Medulla oblongata (tissue), 1 donor: ENCODE results near the gene FBXW7.
"Not testable (repeated sequence)": the region's sequence is repeated elsewhere in the genome, so short reads cannot be mapped to it uniquely, and the experiment has no call there.

Experiments
- DNase-seq: peaks from one replicate; pipeline ENCODE4 v3.0.0-alpha.2; 2015; ENCODE audit errors: extremely low spot score

FBXW7 gene

DNA sequence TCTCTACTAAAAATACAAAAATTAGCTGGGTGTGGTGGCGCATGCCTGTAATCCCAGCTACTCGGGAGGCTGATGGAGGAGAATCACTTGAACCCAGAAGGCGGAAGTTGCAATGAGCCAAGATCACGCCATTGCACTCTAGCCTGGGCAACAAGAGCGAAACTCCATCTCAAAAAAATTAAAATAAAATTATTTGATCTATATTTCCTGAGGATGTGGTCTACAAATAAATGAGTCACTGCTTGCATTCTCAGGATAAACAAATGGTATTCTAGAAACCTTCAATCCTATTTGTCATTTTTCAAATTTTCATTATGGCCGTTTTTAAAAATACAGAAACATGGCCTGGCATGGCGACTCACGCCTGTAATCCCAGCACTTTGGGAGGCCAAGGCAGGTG lies 8.6 kb upstream of the FBXW7 start:
- not testable (repeated sequence) for DNase-seq

DNA sequence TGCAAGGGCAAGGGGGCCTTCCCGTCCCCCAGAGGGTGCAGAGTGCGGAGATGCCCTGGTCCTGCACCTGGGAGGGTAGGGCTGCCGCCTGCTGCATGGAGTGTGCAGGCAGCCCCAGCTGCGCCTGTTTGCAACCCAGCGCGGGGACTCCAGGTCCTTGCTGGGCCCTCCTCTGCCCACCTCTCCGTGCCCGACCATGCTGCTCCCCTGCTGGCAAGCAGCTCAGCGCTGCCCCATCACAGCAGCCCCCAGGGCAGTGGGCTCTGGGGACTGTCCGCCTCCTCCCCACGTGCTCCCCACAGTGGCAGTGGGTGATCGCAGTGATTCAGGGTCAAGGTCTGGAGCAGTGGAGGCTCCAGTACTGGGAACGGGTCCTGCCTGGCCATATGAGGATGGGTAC lies 5.0 kb upstream of the FBXW7 start:
- no peak for DNase-seq

GRCh38 chr4:152540293-152540674 lies 4.4 kb upstream of the FBXW7 start:
- no peak for DNase-seq

- DNase-seq = no peak
These were observed 3.8 kb upstream of the FBXW7 start for GRCh38 chr4:152539556-152540292.

DNA sequence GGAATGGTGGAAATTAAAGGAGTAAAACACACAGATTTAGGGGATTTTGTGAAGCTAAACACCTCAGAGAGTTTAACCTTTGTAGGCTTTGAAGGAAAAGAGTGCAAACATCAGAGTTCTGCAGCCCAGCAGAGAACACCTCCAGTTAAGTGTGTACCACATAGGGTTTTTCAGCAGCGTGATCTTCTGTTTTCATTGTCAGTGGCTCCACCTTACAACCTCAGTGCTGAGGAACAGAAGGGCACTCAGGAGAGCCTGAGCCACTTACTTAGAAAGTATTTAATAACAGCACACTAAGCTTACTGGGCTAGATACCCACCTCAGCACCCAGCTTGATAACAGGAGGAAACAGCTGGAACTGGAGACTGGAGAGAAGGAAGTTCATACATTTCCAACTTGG lies 2.0 kb upstream of the FBXW7 start:
- no peak for DNase-seq

DNA sequence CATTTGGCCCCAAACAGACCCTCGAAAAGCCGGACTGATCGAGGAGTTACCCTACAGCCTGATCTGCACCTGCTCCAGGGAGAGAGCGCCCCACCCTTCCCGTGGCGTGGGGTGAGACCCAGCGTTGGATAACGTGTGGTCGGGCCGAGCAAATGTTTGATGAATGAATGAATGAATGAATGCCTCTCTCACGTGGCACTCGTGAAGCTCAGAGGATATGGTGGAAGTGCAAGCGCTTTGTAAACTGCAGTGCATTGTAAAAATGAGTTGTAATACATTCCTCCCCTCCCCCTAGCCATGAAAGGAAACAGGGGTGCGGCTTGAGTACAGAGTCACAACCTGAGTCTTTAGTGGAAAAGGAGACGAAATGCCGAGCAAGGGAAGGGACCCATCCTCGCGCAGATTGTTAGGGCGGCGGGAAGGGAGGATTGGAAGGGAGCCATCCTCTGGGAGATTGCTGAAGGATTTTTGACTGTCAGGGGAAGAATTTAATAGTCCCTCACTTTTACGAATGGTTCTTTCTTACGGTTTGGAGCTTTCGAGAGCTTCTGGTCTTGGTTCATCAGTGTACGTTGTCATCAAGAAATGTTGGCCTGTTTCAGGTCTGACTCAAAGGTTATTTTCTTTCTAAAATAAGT lies 772 bp upstream of the FBXW7 start:
- peak; percentile 47 for DNase-seq

- no peak for DNase-seq
These were observed 461 bp downstream of the FBXW7 start for GRCh38 chr4:152535360-152535902.

DNA sequence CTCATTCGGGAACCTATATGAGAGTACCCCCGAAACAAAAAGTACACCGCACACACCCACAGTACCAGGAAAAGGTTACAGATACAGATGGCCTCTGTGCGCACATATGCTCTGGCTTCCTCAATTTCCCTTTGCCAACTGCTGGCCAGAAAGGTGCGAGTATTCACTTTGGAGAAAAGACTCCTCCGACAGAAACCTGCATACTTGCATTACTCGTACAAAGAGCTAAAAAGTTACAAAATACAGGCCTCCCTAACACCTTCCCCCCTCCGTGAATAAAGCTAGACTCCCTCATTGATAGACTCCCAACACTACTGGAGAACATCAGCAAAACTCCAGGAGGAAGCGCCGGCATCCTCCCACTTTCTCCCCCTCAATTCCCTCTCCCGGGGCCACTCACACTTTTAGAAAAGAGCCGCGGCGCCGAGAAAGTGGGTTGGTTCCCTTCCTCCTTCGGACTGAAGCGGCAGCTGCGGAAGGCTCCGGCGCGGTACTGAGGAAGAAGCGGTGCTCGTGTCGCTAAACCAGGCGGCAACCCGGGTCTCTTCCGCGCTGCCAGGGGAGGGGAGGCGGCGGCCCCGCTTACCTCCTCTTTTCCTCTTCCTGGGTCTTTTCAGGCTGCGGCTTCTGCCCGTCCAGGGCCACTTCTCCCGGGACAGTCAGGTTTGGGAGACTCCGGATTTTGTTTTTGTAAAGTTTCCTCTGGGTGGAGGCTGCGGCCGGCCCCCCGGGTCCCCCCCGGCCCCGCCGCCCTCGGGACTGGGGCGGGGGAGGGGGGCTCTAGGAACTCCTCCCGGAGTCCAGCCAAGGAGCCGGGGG lies 1.1 kb downstream of the FBXW7 start:
- peak; percentile 37 for DNase-seq

- no peak for DNase-seq
These were observed 4.4 kb downstream of the FBXW7 start for GRCh38 chr4:152531479-152531878.

DNA sequence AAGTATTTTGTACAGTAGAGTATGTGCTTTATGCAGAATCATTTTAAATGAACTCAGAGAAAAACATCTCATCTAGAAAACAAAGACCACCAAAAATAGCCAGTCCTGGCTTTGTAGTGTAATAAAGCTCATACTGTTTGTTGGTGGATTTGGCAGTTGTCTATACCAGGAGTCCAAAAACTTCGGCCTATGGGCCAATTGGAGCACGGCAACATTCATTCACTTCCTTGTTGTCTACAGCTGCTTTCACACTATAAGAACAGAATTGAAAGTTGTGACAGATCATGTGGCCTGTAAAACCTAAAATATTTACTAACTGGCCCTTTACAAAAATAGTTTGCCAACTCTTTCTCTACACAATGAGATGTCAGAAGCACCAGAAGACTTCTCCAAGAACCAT lies 5.3 kb downstream of the FBXW7 start:
- no peak for DNase-seq

GRCh38 chr4:152529880-152530279 lies 6.0 kb downstream of the FBXW7 start:
- DNase-seq = no peak

DNA sequence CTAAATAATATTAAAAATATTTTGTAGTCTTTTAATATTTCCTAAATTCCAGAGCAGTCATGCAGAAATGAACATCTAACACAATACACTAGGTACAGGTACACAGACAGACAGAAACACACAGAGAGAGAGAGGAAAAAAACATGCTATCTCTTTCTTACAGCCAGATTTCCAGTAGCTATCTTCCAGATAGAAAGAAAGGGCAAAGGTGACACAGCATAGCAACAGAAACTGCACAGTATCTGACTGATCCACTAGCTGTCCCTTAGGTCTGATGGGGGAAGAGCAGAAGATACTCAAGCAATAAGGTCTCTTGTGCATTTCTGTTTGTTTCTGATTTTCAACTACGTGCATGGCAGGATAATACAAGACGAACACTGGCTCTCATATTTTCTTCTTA lies 7.8 kb downstream of the FBXW7 start:
- no peak for DNase-seq

- no peak for DNase-seq
These were observed 10.0 kb downstream of the FBXW7 start for GRCh38 chr4:152525878-152526277.

- DNase-seq = no peak
These were observed 11.5 kb downstream of the FBXW7 start for GRCh38 chr4:152524427-152524826.

DNA sequence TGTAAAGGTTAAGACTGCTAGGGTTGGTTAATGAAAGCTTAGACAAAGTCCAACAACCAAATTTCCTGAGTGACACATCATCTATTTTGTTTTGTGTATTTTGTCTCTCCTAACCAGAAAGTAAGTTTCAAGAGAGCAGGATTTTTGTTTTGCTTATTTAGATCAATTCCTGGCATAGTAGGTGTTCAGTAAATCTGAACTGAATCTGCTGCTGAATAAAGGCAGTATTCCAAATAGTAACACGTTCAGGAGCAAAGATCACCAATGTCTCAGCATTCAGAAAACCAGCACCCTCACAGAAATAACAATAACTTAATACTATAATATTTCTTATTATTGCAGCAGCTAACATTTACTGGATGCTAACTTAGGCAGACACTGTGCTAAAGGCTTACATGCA lies 12.2 kb downstream of the FBXW7 start:
- no peak for DNase-seq

DNA sequence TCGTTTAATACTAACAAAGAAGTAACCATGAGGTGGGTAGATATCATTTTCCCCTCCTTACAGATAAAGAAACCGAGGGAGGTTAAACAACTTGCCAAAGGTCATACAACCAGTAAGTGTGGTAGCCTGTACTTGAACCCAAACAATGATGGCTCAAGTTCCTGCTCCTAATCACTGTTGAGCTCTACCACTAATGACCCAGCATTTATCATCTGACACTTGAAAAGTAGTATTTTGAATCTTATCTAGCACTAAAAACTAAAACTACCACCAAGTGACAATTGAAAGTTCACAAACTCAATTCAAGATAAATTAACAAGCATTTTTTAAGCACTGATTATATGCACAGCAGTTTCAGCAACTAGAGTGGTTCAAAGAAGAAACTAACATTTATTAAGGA lies 13.1 kb downstream of the FBXW7 start:
- DNase-seq = no peak

- no peak for DNase-seq
These were observed 13.6 kb downstream of the FBXW7 start for GRCh38 chr4:152522245-152522644.

GRCh38 chr4:152516156-152516555 lies 19.7 kb downstream of the FBXW7 start:
- no peak for DNase-seq

DNA sequence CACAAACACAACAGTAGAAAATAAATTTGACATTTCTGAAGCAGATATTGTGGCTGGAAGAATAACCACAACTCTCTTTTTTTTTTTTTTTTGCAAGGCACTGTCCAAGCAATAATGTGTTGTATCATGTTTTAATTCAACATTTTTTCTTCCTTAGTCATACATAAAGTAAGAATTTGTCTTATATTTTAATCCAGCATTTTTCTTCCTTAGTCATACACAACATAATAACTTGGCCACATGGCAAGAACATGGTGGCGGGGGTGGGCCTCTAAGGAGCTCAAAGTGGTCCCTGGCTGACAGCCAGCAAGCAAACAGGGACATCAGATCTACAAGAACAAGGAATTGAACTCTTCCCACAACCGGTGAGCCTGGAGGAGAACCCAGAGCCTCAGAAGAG lies 20.2 kb downstream of the FBXW7 start:
- no peak for DNase-seq

GRCh38 chr4:152514356-152514755 lies 21.5 kb downstream of the FBXW7 start:
- DNase-seq = no peak

DNA sequence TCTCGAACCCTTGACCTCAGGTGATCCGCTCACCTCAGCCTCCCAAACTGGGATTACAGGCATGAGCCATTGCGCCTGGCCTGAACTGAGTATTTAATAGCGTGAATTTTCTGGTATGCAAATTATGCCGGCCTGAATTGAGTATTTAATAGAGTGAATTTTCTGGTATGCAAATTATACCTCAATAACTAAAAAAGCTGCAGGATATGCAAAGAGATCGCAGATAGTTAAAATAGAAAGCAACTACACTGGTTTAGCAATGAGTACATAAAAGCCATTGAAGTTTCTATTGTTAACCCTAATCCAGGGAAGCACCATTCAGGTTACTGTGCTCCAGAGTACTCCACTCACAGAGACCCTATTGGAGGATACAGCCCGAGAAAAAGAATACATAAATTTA lies 22.8 kb downstream of the FBXW7 start:
- no peak for DNase-seq

GRCh38 chr4:152512483-152512882 lies 23.4 kb downstream of the FBXW7 start:
- DNase-seq = no peak
